Gastroesophageal sphincter (tissue), 3 donors: ENCODE results near the gene SCAMP1.

Experiments
- EP300 ChIP-seq: sonication (generic); formaldehyde crosslinking; IDR thresholded peaks from one replicate; pipeline ENCODE4 v1.6.1; 2017; ENCODE audit warnings: antibody characterized with exemption, mild to moderate bottlenecking
- POLR2A ChIP-seq, 2 donors: fragments of 450-650 bp; IDR thresholded peaks; one replicate each; pipeline ENCODE4 v1.6.1; 2017; ENCODE audit warnings: antibody characterized with exemption in 2 of 2, mild to moderate bottlenecking in 2 of 2, moderate library complexity in 1 of 2
- POLR2AphosphoS5 ChIP-seq: sonication (generic); formaldehyde crosslinking; IDR thresholded peaks from one replicate; pipeline ENCODE4 v1.6.1; 2017; ENCODE audit warnings: antibody characterized with exemption
- TF ChIP-seq, protein P1 (sequence below), 4 experiments: fragments of 200-600 bp in 2 of 4; fragments of 450-650 bp in 2 of 4; sonication (generic) in 1 of 4; IDR thresholded peaks; one replicate each; pipeline ENCODE4 v1.5.1; 2017 to 2019; ENCODE audit warnings: antibody characterized with exemption in 4 of 4, mild to moderate bottlenecking in 2 of 4, moderate library complexity in 2 of 4

- TF ChIP-seq, protein P1, sequence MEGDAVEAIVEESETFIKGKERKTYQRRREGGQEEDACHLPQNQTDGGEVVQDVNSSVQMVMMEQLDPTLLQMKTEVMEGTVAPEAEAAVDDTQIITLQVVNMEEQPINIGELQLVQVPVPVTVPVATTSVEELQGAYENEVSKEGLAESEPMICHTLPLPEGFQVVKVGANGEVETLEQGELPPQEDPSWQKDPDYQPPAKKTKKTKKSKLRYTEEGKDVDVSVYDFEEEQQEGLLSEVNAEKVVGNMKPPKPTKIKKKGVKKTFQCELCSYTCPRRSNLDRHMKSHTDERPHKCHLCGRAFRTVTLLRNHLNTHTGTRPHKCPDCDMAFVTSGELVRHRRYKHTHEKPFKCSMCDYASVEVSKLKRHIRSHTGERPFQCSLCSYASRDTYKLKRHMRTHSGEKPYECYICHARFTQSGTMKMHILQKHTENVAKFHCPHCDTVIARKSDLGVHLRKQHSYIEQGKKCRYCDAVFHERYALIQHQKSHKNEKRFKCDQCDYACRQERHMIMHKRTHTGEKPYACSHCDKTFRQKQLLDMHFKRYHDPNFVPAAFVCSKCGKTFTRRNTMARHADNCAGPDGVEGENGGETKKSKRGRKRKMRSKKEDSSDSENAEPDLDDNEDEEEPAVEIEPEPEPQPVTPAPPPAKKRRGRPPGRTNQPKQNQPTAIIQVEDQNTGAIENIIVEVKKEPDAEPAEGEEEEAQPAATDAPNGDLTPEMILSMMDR (IDR thresholded peaks at IDR 0.05): no peak
- TF ChIP-seq POLR2A (IDR thresholded peaks at IDR 0.05) (no peak), EP300 (no peak), POLR2AphosphoS5 (no peak)
These were observed 161.0 kb downstream of the SCAMP1 start for GRCh38 chr5:78521455-78521854.
